GM12801 (cell line): ENCODE data around the gene RPS6KA5.

Source experiments
- CTCF ChIP-seq: IDR thresholded peaks from one replicate; pipeline ENCODE4 v1.5.1; 2011; ENCODE audit warnings: control low read depth; ENCODE audit not compliant: insufficient read length; ENCODE audit errors: extremely low read depth

Gene RPS6KA5

GRCh38 chr14:91005716-91006115 is 54.7 kb downstream of the RPS6KA5 start:
- no peak for TF ChIP-seq CTCF

GRCh38 chr14:91004987-91005386 is 55.5 kb downstream of the RPS6KA5 start:
- TF ChIP-seq CTCF = no peak

GRCh38 chr14:90999299-90999698 is 61.1 kb downstream of the RPS6KA5 start:
- TF ChIP-seq CTCF = no peak

- no peak for TF ChIP-seq CTCF
These were observed 63.5 kb downstream of the RPS6KA5 start for GRCh38 chr14:90996967-90997366.

GRCh38 chr14:90995785-90996184 is 64.7 kb downstream of the RPS6KA5 start:
- TF ChIP-seq CTCF = no peak

GRCh38 chr14:90993792-90994191 is 66.6 kb downstream of the RPS6KA5 start:
- TF ChIP-seq CTCF = no peak

GRCh38 chr14:90991690-90992443 is 68.6 kb downstream of the RPS6KA5 start:
- no peak for TF ChIP-seq CTCF
